Measurements from ENCODE around the gene ZBTB16. TPM values are rescaled to one million over a fixed set of nuclear protein-coding genes. Genes with fewer than 3 reads are reported as not detected.

The ZBTB16 gene
- total and polyA plus RNA-seq, 10 donors = 1.5 to 85.6 (median 42.1) TPM

- WGBS, 5 donors = 90 to 97% (median 91%) methylated on average over 14 of the region's 14 CpGs
- no peak overlapping the region for H3K4me3 ChIP-seq
- peaks cover 0 to 31% (median 18%) of the 10 kb centered on the region in 6 donors for H3K4me1 ChIP-seq
- no peaks in the 10 kb centered on the region for H3K9me3 ChIP-seq
- intact Hi-C loops (cut with DNase I; ENCODE audit: low total_unique reads) = loop anchor here (10.0 kb wide), 1 partner anchor 60 kb away; no protein-coding TSS in a partner anchor
- H3K27me3 ChIP-seq (replicated peaks in 1 of 7) = no peaks in the 10 kb centered on the region
- no peak overlapping the region for H3K27ac ChIP-seq
- TF ChIP-seq CTCF (IDR thresholded peaks at IDR 0.05 in 8 of 11, conservative IDR thresholded peaks at IDR 0.05 in 3 of 11) = no peak
- peak; percentile 6 to 41 (median 13) for TF ChIP-seq POLR2AphosphoS5 (IDR thresholded peaks at IDR 0.05)
- H3K36me3 ChIP-seq = peaks cover 0 to 64% (median 15%) of the 10 kb centered on the region in 6 donors
- DNase-seq = no peak
Measured at GRCh38 chr11:114254571-114255146, 195.1 kb downstream of the ZBTB16 start.

- intact Hi-C loops (cut with DNase I; ENCODE audit: low total_unique reads) = loop anchor here (10.0 kb wide), 1 partner anchor 60 kb away; no protein-coding TSS in a partner anchor
- Histone ChIP-seq H3K36me3 (peaks cover 0 to 58% (median 10%) of the 10 kb centered on the region in 6 donors), H3K27ac (no peak overlapping the region), H3K4me1 (peaks cover 3 to 38% (median 22%) of the 10 kb centered on the region in 6 donors), H3K9me3 (no peaks in the 10 kb centered on the region), H3K27me3 (replicated peaks in 1 of 7) (no peaks in the 10 kb centered on the region), H3K4me3 (no peak overlapping the region)
- TF ChIP-seq POLR2AphosphoS5 (IDR thresholded peaks at IDR 0.05) (no peak), CTCF (IDR thresholded peaks at IDR 0.05 in 8 of 11, conservative IDR thresholded peaks at IDR 0.05 in 3 of 11) (no peak), POLR2A (IDR thresholded peaks at IDR 0.05) (no peak)
- no peak for DNase-seq
- WGBS, 5 donors = 84 to 95% (median 92%) methylated on average over 11 of the region's 11 CpGs
Measured at GRCh38 chr11:114255289-114255688, 195.8 kb downstream of the ZBTB16 start.

- no peak for DNase-seq
- 81 to 93% (median 90%) methylated on average over 20 of the region's 20 CpGs for WGBS, 5 donors
- H3K4me1 ChIP-seq = peaks cover 4 to 49% (median 32%) of the 10 kb centered on the region in 6 donors
- intact Hi-C loops (cut with DNase I; ENCODE audit: low total_unique reads) = loop anchor here (10.0 kb wide), 1 partner anchor 62 kb away; no protein-coding TSS in a partner anchor
- TF ChIP-seq POLR2A (IDR thresholded peaks at IDR 0.05) (no peak), CTCF (IDR thresholded peaks at IDR 0.05 in 8 of 11, conservative IDR thresholded peaks at IDR 0.05 in 3 of 11) (no peak), POLR2AphosphoS5 (IDR thresholded peaks at IDR 0.05) (no peak)
- no peaks in the 10 kb centered on the region for H3K27me3 ChIP-seq (replicated peaks in 1 of 7)
- peak overlapping the region in 1 of 8 donors; percentile 63 for H3K27ac ChIP-seq
- H3K4me3 ChIP-seq = no peak overlapping the region
- H3K36me3 ChIP-seq = peaks cover 0 to 47% (median 0%) of the 10 kb centered on the region in 6 donors
- H3K9me3 ChIP-seq = no peaks in the 10 kb centered on the region
Measured at GRCh38 chr11:114256176-114256966, 196.9 kb downstream of the ZBTB16 start.

- Histone ChIP-seq H3K4me1 (peaks cover 4 to 49% (median 32%) of the 10 kb centered on the region in 6 donors), H3K27me3 (replicated peaks in 1 of 7) (no peaks in the 10 kb centered on the region), H3K4me3 (no peak overlapping the region), H3K36me3 (peaks cover 0 to 42% (median 0%) of the 10 kb centered on the region in 6 donors), H3K27ac (peak overlapping the region in 1 of 8 donors; percentile 63), H3K9me3 (no peaks in the 10 kb centered on the region)
- DNase-seq = no peak
- intact Hi-C loops (cut with DNase I; ENCODE audit: low total_unique reads) = loop anchor here (10.0 kb wide), 1 partner anchor 62 kb away; no protein-coding TSS in a partner anchor
- TF ChIP-seq POLR2A (IDR thresholded peaks at IDR 0.05) (no peak), POLR2AphosphoS5 (IDR thresholded peaks at IDR 0.05) (peak; percentile 40 to 79 (median 62)), CTCF (IDR thresholded peaks at IDR 0.05 in 8 of 11, conservative IDR thresholded peaks at IDR 0.05 in 3 of 11) (no peak)
- 88 to 97% (median 95%) methylated on average over 10 of the region's 10 CpGs for WGBS, 5 donors
Measured at GRCh38 chr11:114256967-114257286, 197.4 kb downstream of the ZBTB16 start.

Measured in spleen (tissue), 11 donors.